HK-2 (cell line): ENCODE data around the gene STXBP4.
A peak's percentile ranks its signal among the peaks of the same experiment; 100 is the strongest.

ENCODE experiments used
- DNase-seq: peaks from one replicate; pipeline ENCODE4 v3.0.0-alpha.2; 2018; ENCODE audit not compliant: unreplicated experiment

STXBP4 gene

DNA sequence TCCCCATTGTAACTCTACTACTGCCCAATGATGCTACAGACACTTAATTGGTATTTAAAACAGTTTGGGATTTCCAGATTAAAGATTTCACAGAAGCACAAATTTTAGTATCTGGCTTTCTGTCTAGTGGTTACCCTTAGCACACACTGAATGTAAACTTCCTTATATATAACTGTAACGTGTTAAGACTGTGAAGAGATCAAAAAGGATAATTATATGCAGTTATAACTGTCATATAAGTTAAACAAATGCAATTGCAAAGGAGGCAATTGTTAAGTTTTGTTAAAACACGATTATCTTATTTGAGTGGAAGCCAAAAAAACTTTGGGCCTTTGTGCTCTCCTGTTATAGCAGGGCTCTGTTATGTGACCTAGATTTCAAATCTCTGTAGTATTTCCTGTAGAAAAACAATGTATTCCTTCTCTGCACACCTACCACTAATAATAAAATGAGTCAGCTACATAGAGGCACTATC, 147.9 kb downstream of the STXBP4 start:
- no peak for DNase-seq

- no peak for DNase-seq
Observed at GRCh38 chr17:55117164-55117563, 148.6 kb downstream of the STXBP4 start.

DNA sequence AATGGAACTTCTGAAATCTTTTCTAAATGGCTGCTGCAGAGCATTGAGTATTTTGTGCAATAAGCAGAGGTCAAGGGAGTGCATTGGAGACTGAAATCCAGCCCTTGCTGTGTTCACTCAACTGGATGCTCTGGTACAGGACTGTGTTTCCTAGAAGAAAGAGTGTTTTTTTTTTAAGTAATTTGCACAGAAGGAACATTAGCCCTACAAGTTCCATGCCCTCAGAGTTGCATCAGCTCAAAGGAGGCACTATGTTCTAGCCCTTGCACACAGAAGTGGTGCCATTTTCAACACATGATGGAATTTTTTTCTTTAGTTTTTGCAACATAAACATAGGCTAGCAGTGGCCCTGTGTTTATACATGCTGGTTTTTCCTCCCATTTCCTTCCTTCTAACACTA, 152.1 kb downstream of the STXBP4 start:
- DNase-seq = no peak

DNA sequence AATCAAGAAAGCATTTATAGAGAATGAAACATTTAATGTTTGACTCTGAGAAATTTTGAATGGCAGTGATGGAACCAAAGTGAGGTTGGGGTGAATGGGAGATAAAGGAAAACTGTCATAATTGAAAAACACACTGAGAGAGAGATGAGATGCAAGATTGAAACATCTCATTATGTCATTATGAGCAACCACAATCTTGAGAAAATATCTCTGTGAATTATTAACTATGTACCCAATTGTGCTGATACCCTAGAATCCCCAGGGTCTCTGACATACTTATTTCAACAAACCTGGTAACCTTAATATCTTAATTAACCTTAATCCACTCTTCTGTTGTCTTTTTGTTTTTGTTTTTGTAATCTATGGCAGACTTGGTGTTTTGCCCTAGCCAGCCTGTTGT, 152.7 kb downstream of the STXBP4 start:
- DNase-seq = no peak

GRCh38 chr17:55122114-55122513, 153.5 kb downstream of the STXBP4 start:
- no peak for DNase-seq

DNA sequence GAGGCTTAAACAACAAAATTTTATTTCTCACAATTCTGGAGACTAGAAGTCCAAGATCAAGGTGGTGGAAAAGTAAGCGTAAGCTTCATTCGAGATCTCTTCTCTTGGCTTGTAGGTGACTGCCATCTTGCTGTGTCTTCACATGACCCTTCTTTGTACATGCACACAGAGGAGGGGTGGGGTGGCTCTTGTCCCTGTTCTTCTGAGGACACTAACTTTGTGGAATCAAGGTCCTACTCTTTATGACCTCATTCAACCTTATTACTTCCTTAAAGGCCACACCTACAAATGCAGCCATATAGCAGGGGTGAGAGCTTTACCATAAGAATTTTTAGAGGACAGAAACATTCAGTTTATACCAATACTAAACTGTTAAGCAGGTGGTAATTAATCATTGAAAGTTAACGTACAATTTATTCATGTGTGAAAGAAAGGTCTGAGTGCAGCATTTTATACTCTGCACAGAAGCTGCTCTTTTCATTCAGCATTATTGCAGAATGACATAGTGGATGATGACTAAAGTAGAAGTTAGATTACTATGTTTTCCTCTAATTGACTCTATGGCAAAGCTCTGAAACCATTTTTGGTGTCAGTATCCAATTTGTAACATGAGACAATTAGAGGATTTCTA, 156.3 kb downstream of the STXBP4 start:
- no peak for DNase-seq

DNA sequence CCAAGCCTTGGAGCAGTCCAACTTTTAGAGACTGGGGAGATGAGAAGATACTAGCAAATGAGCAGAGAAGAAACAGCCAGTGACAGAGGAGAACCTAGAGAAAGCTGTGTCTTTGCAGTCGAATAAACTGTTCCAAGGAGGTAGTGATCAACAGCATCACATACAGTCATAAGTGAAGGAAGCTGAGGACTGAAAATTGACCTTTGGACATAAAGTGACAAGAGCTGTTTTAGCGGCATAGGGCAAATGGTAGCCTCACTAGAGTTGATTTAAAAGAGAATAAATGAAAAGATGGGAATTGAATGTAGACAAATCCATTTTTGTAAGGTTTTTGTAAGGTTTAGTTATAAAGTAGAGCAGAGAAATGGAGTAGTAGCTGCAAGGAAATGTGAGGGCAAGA, 165.0 kb downstream of the STXBP4 start:
- DNase-seq = no peak

GRCh38 chr17:55134486-55135157, 166.1 kb downstream of the STXBP4 start:
- no peak for DNase-seq

DNA sequence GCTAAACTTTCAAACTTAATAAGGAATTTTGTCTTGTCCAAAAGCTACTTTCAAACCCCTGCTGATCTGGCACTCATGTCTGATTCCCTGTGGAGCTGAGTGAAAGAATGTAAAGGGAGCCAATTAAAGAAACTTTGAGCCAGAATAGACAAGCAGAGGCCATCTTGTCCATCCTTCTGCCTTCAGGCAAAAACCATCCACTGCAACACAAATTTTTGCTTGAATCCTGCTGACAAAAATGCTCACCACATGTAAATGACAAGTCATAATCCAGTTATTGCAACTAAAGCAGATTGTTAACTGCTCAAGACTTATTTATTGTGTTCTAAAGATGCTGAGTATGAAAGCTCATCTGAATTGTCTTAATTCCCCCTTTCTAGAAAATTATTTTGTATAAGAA, 172.2 kb downstream of the STXBP4 start:
- DNase-seq = no peak

DNA sequence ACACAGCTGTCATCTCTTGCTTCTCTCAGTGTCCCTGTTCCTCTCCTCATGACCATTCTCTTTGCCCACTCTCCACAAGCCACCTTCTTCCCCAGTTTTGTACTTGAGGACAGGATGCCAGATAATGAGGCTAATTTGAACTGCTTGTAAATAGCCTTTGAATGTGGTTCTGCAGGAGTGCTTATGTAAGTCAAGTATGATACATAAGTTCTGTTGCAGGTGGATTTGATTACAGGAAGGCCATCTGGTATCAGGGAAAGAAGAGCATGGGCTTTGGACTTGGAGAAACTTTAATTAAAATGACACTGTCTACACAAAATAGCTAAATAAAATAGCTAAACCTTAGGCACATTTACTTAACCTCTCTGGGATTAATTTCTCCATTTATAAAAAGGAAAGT, 176.0 kb downstream of the STXBP4 start:
- DNase-seq = no peak

DNA sequence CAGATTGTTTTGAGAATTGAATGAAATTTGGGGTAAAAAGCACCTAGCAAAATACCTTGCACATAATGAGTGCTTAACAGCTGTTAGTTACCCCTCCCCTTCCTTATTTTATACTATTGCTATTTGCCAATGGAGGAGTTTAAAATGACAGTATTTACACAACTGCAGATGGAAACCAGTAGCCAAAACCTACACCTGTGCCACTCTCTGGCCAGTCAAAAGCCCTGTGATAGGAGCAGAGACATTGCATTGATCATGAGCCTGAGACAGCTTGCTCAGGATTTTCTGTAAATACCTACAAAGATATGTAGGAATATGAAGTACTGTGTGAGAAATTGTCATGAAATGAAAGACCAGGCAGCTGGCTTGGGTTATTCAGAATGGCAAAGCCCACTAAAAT, 180.9 kb downstream of the STXBP4 start:
- DNase-seq = no peak

GRCh38 chr17:55152236-55152635, 183.7 kb downstream of the STXBP4 start:
- no peak for DNase-seq

DNA sequence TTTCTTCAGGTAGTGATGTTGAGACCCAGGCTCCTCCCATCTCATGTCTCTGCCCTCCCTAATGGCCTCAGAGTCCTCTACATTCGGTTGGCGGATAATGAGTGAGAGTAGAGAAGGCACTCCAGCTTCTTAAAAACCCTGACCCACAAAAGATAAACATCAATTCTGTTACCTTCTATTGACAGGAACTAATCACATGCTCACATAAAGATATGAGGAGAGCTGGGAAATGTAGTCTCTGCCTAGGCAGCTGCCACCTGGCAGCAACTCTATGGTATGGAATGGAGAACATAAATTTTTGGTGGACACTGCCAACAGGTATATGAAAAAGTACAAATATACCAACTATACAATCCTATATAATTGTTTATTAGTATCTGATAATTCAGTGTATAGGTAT, 185.5 kb downstream of the STXBP4 start:
- no peak for DNase-seq

GRCh38 chr17:55155856-55156560, 187.4 kb downstream of the STXBP4 start:
- DNase-seq = no peak

- no peak for DNase-seq
Observed at GRCh38 chr17:55157165-55157564, 188.6 kb downstream of the STXBP4 start.

GRCh38 chr17:55158439-55158838, 189.9 kb downstream of the STXBP4 start:
- peak; percentile 5 for DNase-seq

- no peak for DNase-seq
Observed at GRCh38 chr17:55159251-55159650, 190.7 kb downstream of the STXBP4 start.

DNA sequence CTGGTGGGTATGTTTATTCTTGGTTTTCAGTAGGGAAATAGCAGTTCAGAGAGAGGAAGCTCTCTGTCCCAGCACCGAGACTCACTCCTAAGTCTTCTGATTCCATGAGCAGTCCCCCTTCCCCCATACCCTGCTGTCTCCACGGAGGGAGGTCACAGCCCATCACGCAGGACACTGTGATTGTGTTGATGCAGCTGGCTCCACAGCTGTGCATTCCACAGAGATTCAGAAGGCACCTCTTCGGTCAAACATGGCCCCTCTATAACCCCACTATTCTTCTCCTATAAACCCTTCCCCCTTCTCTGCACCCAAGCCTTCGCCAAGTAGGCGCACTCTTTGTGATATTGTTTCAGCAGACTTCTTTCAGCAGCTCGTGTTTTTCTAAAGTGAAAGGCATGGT, 191.9 kb downstream of the STXBP4 start:
- no peak for DNase-seq

- DNase-seq = peak; percentile 29
Observed at GRCh38 chr17:55161935-55162555, 193.5 kb downstream of the STXBP4 start.

DNA sequence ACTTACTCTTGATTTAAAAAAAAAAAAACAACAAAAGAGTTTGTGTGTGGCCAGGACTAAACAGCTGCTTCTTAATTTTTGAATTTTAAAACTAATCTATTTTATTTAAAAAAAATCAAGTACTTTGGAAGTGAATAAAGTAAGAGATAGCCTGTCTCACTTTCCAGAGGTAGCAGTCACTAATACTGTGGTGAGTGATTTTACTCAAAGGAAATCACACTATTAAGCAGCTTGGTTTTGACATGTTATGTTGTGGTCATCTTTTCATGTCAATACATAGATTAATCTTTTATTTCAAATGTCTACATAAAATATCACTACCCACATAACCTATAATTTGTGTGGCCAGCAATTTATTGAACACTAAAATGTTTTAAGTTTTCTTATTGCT, 194.0 kb downstream of the STXBP4 start:
- no peak for DNase-seq

DNA sequence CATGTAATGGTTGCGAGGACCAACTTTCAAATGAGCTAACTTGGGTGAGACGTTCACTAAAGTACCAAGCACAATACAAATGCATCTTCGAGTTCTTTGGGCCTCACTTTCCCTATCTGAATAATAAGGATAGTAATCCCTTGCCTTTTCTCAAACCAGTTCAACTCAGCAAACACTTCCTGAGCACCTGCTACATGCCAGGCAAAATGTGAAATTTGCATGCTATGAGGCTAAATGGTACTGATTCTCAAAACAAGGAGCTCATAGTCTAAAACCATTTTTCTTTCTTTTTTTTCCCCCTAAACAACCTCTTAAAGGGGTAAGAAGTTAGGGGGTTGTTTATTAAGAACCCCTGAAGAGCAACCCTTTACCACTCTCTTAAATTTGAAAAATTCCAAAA, 194.8 kb downstream of the STXBP4 start:
- no peak for DNase-seq

DNA sequence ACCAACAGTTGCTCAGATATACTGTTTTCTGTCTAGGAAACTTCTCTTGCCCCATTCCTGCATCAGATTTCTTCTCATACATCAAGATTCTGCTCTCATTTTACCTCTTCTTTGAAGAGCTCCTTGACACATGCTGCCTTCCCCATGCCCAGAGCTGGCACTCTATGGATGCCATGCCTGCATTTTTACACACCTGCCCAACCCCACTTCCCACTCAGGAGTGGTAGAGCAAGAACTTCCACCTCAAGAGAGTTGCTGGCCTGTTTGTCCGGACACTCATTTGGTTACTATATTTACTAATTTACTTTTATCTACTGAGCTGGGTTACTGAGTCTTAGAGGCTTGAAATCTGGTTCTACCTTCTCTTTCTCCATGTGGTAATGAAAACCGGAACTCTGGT, 197.9 kb downstream of the STXBP4 start:
- no peak for DNase-seq
